ENCODE data around the gene CCDC110.

The CCDC110 gene

GRCh38 chr4:185500576-185500975 lies 29.0 kb upstream of the CCDC110 start:
- TF ChIP-seq POLR2AphosphoS5 (IDR thresholded peaks at IDR 0.05; ENCODE audit: low read depth): no peak
- TF ChIP-seq, protein P1, sequence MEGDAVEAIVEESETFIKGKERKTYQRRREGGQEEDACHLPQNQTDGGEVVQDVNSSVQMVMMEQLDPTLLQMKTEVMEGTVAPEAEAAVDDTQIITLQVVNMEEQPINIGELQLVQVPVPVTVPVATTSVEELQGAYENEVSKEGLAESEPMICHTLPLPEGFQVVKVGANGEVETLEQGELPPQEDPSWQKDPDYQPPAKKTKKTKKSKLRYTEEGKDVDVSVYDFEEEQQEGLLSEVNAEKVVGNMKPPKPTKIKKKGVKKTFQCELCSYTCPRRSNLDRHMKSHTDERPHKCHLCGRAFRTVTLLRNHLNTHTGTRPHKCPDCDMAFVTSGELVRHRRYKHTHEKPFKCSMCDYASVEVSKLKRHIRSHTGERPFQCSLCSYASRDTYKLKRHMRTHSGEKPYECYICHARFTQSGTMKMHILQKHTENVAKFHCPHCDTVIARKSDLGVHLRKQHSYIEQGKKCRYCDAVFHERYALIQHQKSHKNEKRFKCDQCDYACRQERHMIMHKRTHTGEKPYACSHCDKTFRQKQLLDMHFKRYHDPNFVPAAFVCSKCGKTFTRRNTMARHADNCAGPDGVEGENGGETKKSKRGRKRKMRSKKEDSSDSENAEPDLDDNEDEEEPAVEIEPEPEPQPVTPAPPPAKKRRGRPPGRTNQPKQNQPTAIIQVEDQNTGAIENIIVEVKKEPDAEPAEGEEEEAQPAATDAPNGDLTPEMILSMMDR (IDR thresholded peaks at IDR 0.05; ENCODE audit: insufficient read depth, low read length): no peak
- no peak for TF ChIP-seq GABPA (IDR thresholded peaks at IDR 0.05; ENCODE audit: low read depth)
- no peak for TF ChIP-seq SPI1 (IDR thresholded peaks at IDR 0.05; ENCODE audit: borderline replicate concordance, low read depth)
- TF ChIP-seq, protein P2, sequence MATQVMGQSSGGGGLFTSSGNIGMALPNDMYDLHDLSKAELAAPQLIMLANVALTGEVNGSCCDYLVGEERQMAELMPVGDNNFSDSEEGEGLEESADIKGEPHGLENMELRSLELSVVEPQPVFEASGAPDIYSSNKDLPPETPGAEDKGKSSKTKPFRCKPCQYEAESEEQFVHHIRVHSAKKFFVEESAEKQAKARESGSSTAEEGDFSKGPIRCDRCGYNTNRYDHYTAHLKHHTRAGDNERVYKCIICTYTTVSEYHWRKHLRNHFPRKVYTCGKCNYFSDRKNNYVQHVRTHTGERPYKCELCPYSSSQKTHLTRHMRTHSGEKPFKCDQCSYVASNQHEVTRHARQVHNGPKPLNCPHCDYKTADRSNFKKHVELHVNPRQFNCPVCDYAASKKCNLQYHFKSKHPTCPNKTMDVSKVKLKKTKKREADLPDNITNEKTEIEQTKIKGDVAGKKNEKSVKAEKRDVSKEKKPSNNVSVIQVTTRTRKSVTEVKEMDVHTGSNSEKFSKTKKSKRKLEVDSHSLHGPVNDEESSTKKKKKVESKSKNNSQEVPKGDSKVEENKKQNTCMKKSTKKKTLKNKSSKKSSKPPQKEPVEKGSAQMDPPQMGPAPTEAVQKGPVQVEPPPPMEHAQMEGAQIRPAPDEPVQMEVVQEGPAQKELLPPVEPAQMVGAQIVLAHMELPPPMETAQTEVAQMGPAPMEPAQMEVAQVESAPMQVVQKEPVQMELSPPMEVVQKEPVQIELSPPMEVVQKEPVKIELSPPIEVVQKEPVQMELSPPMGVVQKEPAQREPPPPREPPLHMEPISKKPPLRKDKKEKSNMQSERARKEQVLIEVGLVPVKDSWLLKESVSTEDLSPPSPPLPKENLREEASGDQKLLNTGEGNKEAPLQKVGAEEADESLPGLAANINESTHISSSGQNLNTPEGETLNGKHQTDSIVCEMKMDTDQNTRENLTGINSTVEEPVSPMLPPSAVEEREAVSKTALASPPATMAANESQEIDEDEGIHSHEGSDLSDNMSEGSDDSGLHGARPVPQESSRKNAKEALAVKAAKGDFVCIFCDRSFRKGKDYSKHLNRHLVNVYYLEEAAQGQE (IDR thresholded peaks at IDR 0.05; ENCODE audit: insufficient replicate concordance, low read depth): no peak
- no peak for DNase-seq (ENCODE audit: low read depth in 1 of 2, low spot score in 1 of 2)
- Histone ChIP-seq H3K4me3 (replicated peaks; ENCODE audit: insufficient read depth, low read length) (no peak overlapping the region), H3K27ac (replicated peaks) (no peak overlapping the region), H3K27me3 (ENCODE audit: insufficient read depth, poor library complexity, severe bottlenecking) (peaks cover 2% of the 10 kb centered on the region)

- TF ChIP-seq SPI1 (IDR thresholded peaks at IDR 0.05; ENCODE audit: borderline replicate concordance, low read depth) (no peak), GABPA (IDR thresholded peaks at IDR 0.05; ENCODE audit: low read depth) (no peak), POLR2AphosphoS5 (IDR thresholded peaks at IDR 0.05; ENCODE audit: low read depth) (no peak)
- TF ChIP-seq, protein P1 (IDR thresholded peaks at IDR 0.05; ENCODE audit: insufficient read depth, low read length): no peak
- TF ChIP-seq, protein P2 (IDR thresholded peaks at IDR 0.05; ENCODE audit: insufficient replicate concordance, low read depth): no peak
- DNase-seq (ENCODE audit: low read depth in 1 of 2, low spot score in 1 of 2): no peak
- Histone ChIP-seq H3K27ac (replicated peaks) (no peak overlapping the region), H3K4me3 (replicated peaks; ENCODE audit: insufficient read depth, low read length) (no peak overlapping the region), H3K27me3 (ENCODE audit: insufficient read depth, poor library complexity, severe bottlenecking) (peaks cover 2% of the 10 kb centered on the region)
Observed at GRCh38 chr4:185500035-185500434, 28.5 kb upstream of the CCDC110 start.

DNA sequence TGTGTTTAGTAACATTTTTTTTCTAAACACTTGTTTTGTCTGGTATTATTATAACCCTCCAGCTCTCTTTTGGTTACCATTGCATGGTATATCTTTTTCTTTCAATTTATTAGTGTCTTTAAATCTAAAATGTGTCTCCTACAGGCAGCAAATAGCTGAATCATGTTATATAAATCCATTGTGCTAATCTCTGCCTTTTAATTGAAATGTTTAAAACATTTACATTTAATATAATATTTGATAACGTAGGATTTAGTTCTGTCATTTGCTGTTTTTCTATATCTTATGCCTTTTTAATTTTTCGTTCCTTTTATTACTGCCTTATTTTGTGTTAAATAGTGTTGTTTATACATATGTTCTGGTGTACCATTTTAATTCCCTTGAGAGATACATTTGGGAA lies 17.1 kb upstream of the CCDC110 start:
- Histone ChIP-seq H3K4me3 (replicated peaks; ENCODE audit: insufficient read depth, low read length) (no peak overlapping the region), H3K27ac (replicated peaks) (no peak overlapping the region), H3K27me3 (ENCODE audit: insufficient read depth, poor library complexity, severe bottlenecking) (no peaks in the 10 kb centered on the region)
- no peak for TF ChIP-seq SPI1 (IDR thresholded peaks at IDR 0.05; ENCODE audit: borderline replicate concordance, low read depth)
- TF ChIP-seq GABPA (IDR thresholded peaks at IDR 0.05; ENCODE audit: low read depth): no peak
- no peak for TF ChIP-seq POLR2AphosphoS5 (IDR thresholded peaks at IDR 0.05; ENCODE audit: low read depth)
- TF ChIP-seq, protein P2 (IDR thresholded peaks at IDR 0.05; ENCODE audit: insufficient replicate concordance, low read depth): no peak
- TF ChIP-seq, protein P1 (IDR thresholded peaks at IDR 0.05; ENCODE audit: insufficient read depth, low read length): no peak
- no peak for DNase-seq (ENCODE audit: low read depth in 1 of 2, low spot score in 1 of 2)
